Activated CD4-positive, alpha-beta T cell treated with anti-CD3 and anti-CD28 coated beads, Interleukin-2, amount 10 ng/mL, durations not matched to agents 7 days and 5 days (primary cell): Measurements from ENCODE around the gene MRPS34. TPM values are rescaled to one million over a fixed set of nuclear protein-coding genes. Genes with fewer than 3 reads are reported as not detected.
A peak's percentile ranks its signal among the peaks of the same experiment; 100 is the strongest.

Source experiments
- CTCF ChIA-PET: fragments of 350-600 bp; sonication (Branson Sonifier 250); formaldehyde crosslinking; loops from one replicate; lab custom pipeline; 2021; ENCODE audit warnings: antibody characterized with exemption; lab: Charles Lee
- POLR2A ChIA-PET: fragments of 350-600 bp; sonication (Branson Sonifier 250); formaldehyde crosslinking; loops from one replicate; lab custom pipeline; 2021; ENCODE audit warnings: antibody characterized with exemption; lab: Charles Lee
- DNase-seq: peaks from one replicate; pipeline ENCODE4 v3.0.0-alpha.2; 2020
- H3K27ac Mint-ChIP-seq: one replicate; pipeline ENCODE4 v1.8.0; 2021; ENCODE audit warnings: mild to moderate bottlenecking, moderate library complexity, mixed read lengths
- H3K27me3 Mint-ChIP-seq: one replicate; pipeline ENCODE4 v1.8.0; 2021; ENCODE audit warnings: mixed read lengths
- H3K36me3 Mint-ChIP-seq: one replicate; pipeline ENCODE4 v1.8.0; 2021; ENCODE audit warnings: low read depth, mixed read lengths
- H3K4me1 Mint-ChIP-seq: one replicate; pipeline ENCODE4 v1.8.0; 2021; ENCODE audit warnings: mixed read lengths
- H3K4me3 Mint-ChIP-seq: one replicate; pipeline ENCODE4 v1.8.0; 2021; ENCODE audit warnings: mild to moderate bottlenecking, moderate library complexity, mixed read lengths
- H3K9me3 Mint-ChIP-seq: one replicate; pipeline ENCODE4 v1.8.0; 2021; ENCODE audit warnings: mixed read lengths
- total RNA-seq, 2 experiments: library from RNA; stranded (reverse); gene quantifications; one replicate each; pipeline ENCODE4 v1.2.3, GENCODE V29; 2021

MRPS34 gene
- total RNA-seq, 2 experiments from 2014 or later, result 93.6 to 105 TPM

- no peak for DNase-seq
- peaks cover 16% of the 10 kb centered on the region for H3K36me3 Mint-ChIP-seq
- CTCF ChIA-PET, result interaction anchor here (1.0 to 1.4 kb wide), 2 partner anchors 11 to 235 kb away, joined by 3 read pairs; no protein-coding TSS in a partner anchor
- peak overlapping the region; percentile 60 for H3K27ac Mint-ChIP-seq
- peak overlapping the region; percentile 86 for H3K4me3 Mint-ChIP-seq
- POLR2A ChIA-PET, result interaction anchor here (0.6 kb wide), 1 partner anchor 1113 kb away, joined by 4 read pairs; the partner anchor contains the start of gene FLYWCH2
- H3K27me3 Mint-ChIP-seq, result no peaks in the 10 kb centered on the region
- H3K9me3 Mint-ChIP-seq, result no peaks in the 10 kb centered on the region
- peaks cover 10% of the 10 kb centered on the region for H3K4me1 Mint-ChIP-seq
Observed at GRCh38 chr16:1769402-1770300, 3.3 kb downstream of the MRPS34 start.

GRCh38 chr16:1768767-1769401 lies 4.0 kb downstream of the MRPS34 start:
- ChIA-PET CTCF (interaction anchor here (0.7 kb wide), 1 partner anchor 14 kb away, joined by 3 read pairs; the partner anchor contains the start of genes NUBP2 and SPSB3), POLR2A (no interaction called here)
- Mint-ChIP-seq H3K36me3 (peaks cover 16% of the 10 kb centered on the region), H3K27me3 (no peaks in the 10 kb centered on the region), H3K4me3 (no peak overlapping the region), H3K4me1 (peaks cover 8% of the 10 kb centered on the region), H3K27ac (no peak overlapping the region), H3K9me3 (no peaks in the 10 kb centered on the region)
- no peak for DNase-seq

- DNase-seq, result no peak
- Mint-ChIP-seq H3K27ac (no peak overlapping the region), H3K4me3 (no peak overlapping the region), H3K9me3 (no peaks in the 10 kb centered on the region), H3K27me3 (no peaks in the 10 kb centered on the region), H3K4me1 (peaks cover 7% of the 10 kb centered on the region), H3K36me3 (peaks cover 16% of the 10 kb centered on the region)
- ChIA-PET POLR2A (no interaction called here), CTCF (interaction anchor here (0.7 to 1.3 kb wide), 2 partner anchors 15 to 44 kb away, joined by 3 read pairs; partner anchors contain the start of genes NUBP2 and SPSB3)
Observed at GRCh38 chr16:1768061-1768766, 4.7 kb downstream of the MRPS34 start.

GRCh38 chr16:1767116-1767994 lies 5.6 kb downstream of the MRPS34 start:
- peaks cover 7% of the 10 kb centered on the region for H3K4me1 Mint-ChIP-seq
- no peak overlapping the region for H3K27ac Mint-ChIP-seq
- DNase-seq, result no peak
- no peaks in the 10 kb centered on the region for H3K27me3 Mint-ChIP-seq
- no peaks in the 10 kb centered on the region for H3K9me3 Mint-ChIP-seq
- peaks cover 15% of the 10 kb centered on the region for H3K36me3 Mint-ChIP-seq
- ChIA-PET POLR2A (no interaction called here), CTCF (interaction anchor here (1.3 kb wide), 1 partner anchor 44 kb away, joined by 3 read pairs; no protein-coding TSS in a partner anchor)
- H3K4me3 Mint-ChIP-seq, result peak overlapping the region; percentile 27

GRCh38 chr16:1766701-1767100 lies 6.2 kb downstream of the MRPS34 start:
- DNase-seq, result no peak
- H3K4me3 Mint-ChIP-seq, result no peak overlapping the region
- H3K4me1 Mint-ChIP-seq, result peaks cover 5% of the 10 kb centered on the region
- H3K27ac Mint-ChIP-seq, result no peak overlapping the region
- H3K36me3 Mint-ChIP-seq, result peaks cover 11% of the 10 kb centered on the region
- ChIA-PET CTCF (no interaction called here), POLR2A (no interaction called here)
- no peaks in the 10 kb centered on the region for H3K27me3 Mint-ChIP-seq
- H3K9me3 Mint-ChIP-seq, result no peaks in the 10 kb centered on the region

- DNase-seq, result no peak
- H3K9me3 Mint-ChIP-seq, result no peaks in the 10 kb centered on the region
- ChIA-PET CTCF (no interaction called here), POLR2A (no interaction called here)
- H3K27ac Mint-ChIP-seq, result no peak overlapping the region
- H3K27me3 Mint-ChIP-seq, result no peaks in the 10 kb centered on the region
- no peak overlapping the region for H3K4me3 Mint-ChIP-seq
- peaks cover 12% of the 10 kb centered on the region for H3K36me3 Mint-ChIP-seq
- peaks cover 5% of the 10 kb centered on the region for H3K4me1 Mint-ChIP-seq
Observed at GRCh38 chr16:1766231-1766630, 6.7 kb downstream of the MRPS34 start.

GRCh38 chr16:1765826-1766225 lies 7.1 kb downstream of the MRPS34 start:
- DNase-seq, result no peak
- ChIA-PET POLR2A (no interaction called here), CTCF (no interaction called here)
- H3K4me1 Mint-ChIP-seq, result peaks cover 5% of the 10 kb centered on the region
- no peaks in the 10 kb centered on the region for H3K27me3 Mint-ChIP-seq
- H3K4me3 Mint-ChIP-seq, result no peak overlapping the region
- peaks cover 16% of the 10 kb centered on the region for H3K36me3 Mint-ChIP-seq
- no peaks in the 10 kb centered on the region for H3K9me3 Mint-ChIP-seq
- no peak overlapping the region for H3K27ac Mint-ChIP-seq

GRCh38 chr16:1764971-1765370 lies 8.0 kb downstream of the MRPS34 start:
- H3K4me1 Mint-ChIP-seq, result peaks cover under 1% of the 10 kb centered on the region
- no peak for DNase-seq
- ChIA-PET POLR2A (no interaction called here), CTCF (interaction anchor here (1.0 kb wide), 1 partner anchor 10 kb away, joined by 3 read pairs; no protein-coding TSS in a partner anchor)
- peaks cover 13% of the 10 kb centered on the region for H3K36me3 Mint-ChIP-seq
- H3K27me3 Mint-ChIP-seq, result no peaks in the 10 kb centered on the region
- H3K9me3 Mint-ChIP-seq, result no peaks in the 10 kb centered on the region
- no peak overlapping the region for H3K4me3 Mint-ChIP-seq
- no peak overlapping the region for H3K27ac Mint-ChIP-seq

GRCh38 chr16:1763521-1764511 lies 9.1 kb downstream of the MRPS34 start:
- no peak overlapping the region for H3K4me3 Mint-ChIP-seq
- POLR2A ChIA-PET, result no interaction called here
- no peak for DNase-seq

GRCh38 chr16:1762879-1763520 lies 9.9 kb downstream of the MRPS34 start:
- Mint-ChIP-seq H3K36me3 (peaks cover 11% of the 10 kb centered on the region), H3K27ac (no peak overlapping the region), H3K4me1 (peaks cover 5% of the 10 kb centered on the region), H3K27me3 (no peaks in the 10 kb centered on the region), H3K9me3 (no peaks in the 10 kb centered on the region), H3K4me3 (no peak overlapping the region)
- DNase-seq, result no peak
- CTCF ChIA-PET, result interaction anchor here (0.9 kb wide), 3 partner anchors 20 to 446 kb away, joined by 3 to 4 read pairs (median 3); partner anchors contain the start of genes NUBP2 and SPSB3
- POLR2A ChIA-PET, result no interaction called here

More at GRCh38 chr16:1763521-1764511, 9.1 kb downstream of the MRPS34 start:
- H3K4me1 Mint-ChIP-seq, result peaks cover 2% of the 10 kb centered on the region
- H3K27me3 Mint-ChIP-seq, result no peaks in the 10 kb centered on the region
- peaks cover 13% of the 10 kb centered on the region for H3K36me3 Mint-ChIP-seq
- no peak overlapping the region for H3K27ac Mint-ChIP-seq
- CTCF ChIA-PET, result interaction anchor here (0.9 to 1.0 kb wide), 3 partner anchors 9 to 447 kb away, joined by 3 to 4 read pairs (median 3); no protein-coding TSS in a partner anchor
- no peaks in the 10 kb centered on the region for H3K9me3 Mint-ChIP-seq
